CD4-positive, alpha-beta T cell treated with Interleukin-1 beta for 1 hour (primary cell): ENCODE results near the gene LDHAL6B.

Source experiments
- DNase-seq, 2 donors: peaks; one replicate each; pipeline ENCODE4 v3.0.0-alpha.2; 2020 to 2022

The LDHAL6B gene

GRCh38 chr15:59178151-59178695 is 28.4 kb upstream of the LDHAL6B start:
- DNase-seq, result no peak

- no peak for DNase-seq
These were observed 26.9 kb upstream of the LDHAL6B start for GRCh38 chr15:59179717-59180116.

GRCh38 chr15:59180945-59181600 is 25.6 kb upstream of the LDHAL6B start:
- DNase-seq, result no peak

- peak in 1 of 2 donors; percentile 25 for DNase-seq
These were observed 20.9 kb upstream of the LDHAL6B start for GRCh38 chr15:59185725-59186124.

- no peak for DNase-seq
These were observed 20.1 kb upstream of the LDHAL6B start for GRCh38 chr15:59186501-59186900.

GRCh38 chr15:59189241-59189640 is 17.4 kb upstream of the LDHAL6B start:
- DNase-seq, result no peak

- DNase-seq, result no peak
These were observed 16.4 kb upstream of the LDHAL6B start for GRCh38 chr15:59190291-59190690.

- no peak for DNase-seq
These were observed 14.8 kb upstream of the LDHAL6B start for GRCh38 chr15:59191855-59192237.

GRCh38 chr15:59194639-59195325 is 11.9 kb upstream of the LDHAL6B start:
- DNase-seq, result no peak

GRCh38 chr15:59196416-59196815 is 10.2 kb upstream of the LDHAL6B start:
- DNase-seq, result no peak

- no peak for DNase-seq
These were observed 9.2 kb upstream of the LDHAL6B start for GRCh38 chr15:59197454-59197853.

GRCh38 chr15:59199626-59200465 is 6.8 kb upstream of the LDHAL6B start:
- no peak for DNase-seq

GRCh38 chr15:59200560-59200959 is 6.1 kb upstream of the LDHAL6B start:
- no peak for DNase-seq

GRCh38 chr15:59203008-59203407 is 3.6 kb upstream of the LDHAL6B start:
- DNase-seq, result no peak

GRCh38 chr15:59203657-59204056 is 3.0 kb upstream of the LDHAL6B start:
- DNase-seq, result no peak

GRCh38 chr15:59205839-59206622 is 612 bp upstream of the LDHAL6B start:
- DNase-seq, result no peak

GRCh38 chr15:59208613-59209249 is 2.1 kb downstream of the LDHAL6B start:
- DNase-seq, result no peak

- no peak for DNase-seq
These were observed 3.5 kb downstream of the LDHAL6B start for GRCh38 chr15:59210186-59210585.

GRCh38 chr15:59216911-59217310 is 10.3 kb downstream of the LDHAL6B start:
- DNase-seq, result no peak

GRCh38 chr15:59217876-59218498 is 11.3 kb downstream of the LDHAL6B start:
- DNase-seq, result no peak

- DNase-seq, result no peak
These were observed 12.1 kb downstream of the LDHAL6B start for GRCh38 chr15:59218710-59219109.
